HG03025 (cell line): ENCODE results near the gene UXS1.

Experiments used
- ATAC-seq: cut with Tn5 transposase; IDR thresholded peaks from one replicate; pipeline ENCODE4 v1.9.1; 2021; ENCODE audit warnings: mild to moderate bottlenecking, moderate library complexity; ENCODE audit not compliant: unreplicated experiment, low FRiP score

UXS1 gene

GRCh38 chr2:106113361-106113966 is 80.6 kb downstream of the UXS1 start:
- ATAC-seq: no peak

GRCh38 chr2:106111882-106112571 is 82.1 kb downstream of the UXS1 start:
- no peak for ATAC-seq

- ATAC-seq: no peak
These were observed 84.3 kb downstream of the UXS1 start for GRCh38 chr2:106109675-106110424.

GRCh38 chr2:106108791-106109190 is 85.3 kb downstream of the UXS1 start:
- no peak for ATAC-seq

- no peak for ATAC-seq
These were observed 85.8 kb downstream of the UXS1 start for GRCh38 chr2:106108351-106108750.

GRCh38 chr2:106107509-106108131 is 86.5 kb downstream of the UXS1 start:
- peak; percentile 59 for ATAC-seq

- ATAC-seq: no peak
These were observed 87.2 kb downstream of the UXS1 start for GRCh38 chr2:106106622-106107508.

- ATAC-seq: no peak
These were observed 88.8 kb downstream of the UXS1 start for GRCh38 chr2:106105151-106105922.

GRCh38 chr2:106104332-106105062 is 89.6 kb downstream of the UXS1 start:
- peak; percentile 46 for ATAC-seq

- ATAC-seq: no peak
These were observed 94.4 kb downstream of the UXS1 start for GRCh38 chr2:106099691-106100090.

- ATAC-seq: no peak
These were observed 95.4 kb downstream of the UXS1 start for GRCh38 chr2:106098664-106099063.

GRCh38 chr2:106098081-106098480 is 96.0 kb downstream of the UXS1 start:
- no peak for ATAC-seq

- no peak for ATAC-seq
These were observed 96.8 kb downstream of the UXS1 start for GRCh38 chr2:106097038-106098000.

GRCh38 chr2:106096299-106097037 is 97.6 kb downstream of the UXS1 start:
- no peak for ATAC-seq

GRCh38 chr2:106095478-106096298 is 98.4 kb downstream of the UXS1 start:
- no peak for ATAC-seq
